HG02938 (cell line): ENCODE measurements around the gene ZMIZ1.

Experiments used
- ATAC-seq: cut with Tn5 transposase; IDR thresholded peaks from one replicate; pipeline ENCODE4 v1.9.1; 2021; ENCODE audit warnings: mild to moderate bottlenecking, moderate library complexity; ENCODE audit not compliant: unreplicated experiment

The ZMIZ1 gene

GRCh38 chr10:79148452-79149344 lies 79.9 kb downstream of the ZMIZ1 start:
- ATAC-seq, result no peak

DNA sequence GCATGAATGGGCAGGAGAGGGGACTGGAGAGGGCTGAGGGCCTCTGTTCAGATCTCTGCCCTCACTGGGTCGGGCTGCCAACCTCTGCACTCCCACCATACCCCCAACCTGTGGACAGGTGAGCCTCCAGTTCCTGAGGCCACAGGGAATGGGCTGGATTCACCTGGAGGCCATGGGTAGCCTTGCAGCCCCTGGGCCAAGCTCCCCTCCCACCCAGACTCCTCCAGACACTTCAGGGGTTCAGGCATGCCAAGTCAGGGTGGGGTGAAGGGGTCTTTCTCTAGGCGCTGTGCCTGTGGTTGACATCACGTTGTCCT lies 80.5 kb downstream of the ZMIZ1 start:
- ATAC-seq, result no peak

GRCh38 chr10:79149662-79150443 lies 81.1 kb downstream of the ZMIZ1 start:
- peak; percentile 80 for ATAC-seq

DNA sequence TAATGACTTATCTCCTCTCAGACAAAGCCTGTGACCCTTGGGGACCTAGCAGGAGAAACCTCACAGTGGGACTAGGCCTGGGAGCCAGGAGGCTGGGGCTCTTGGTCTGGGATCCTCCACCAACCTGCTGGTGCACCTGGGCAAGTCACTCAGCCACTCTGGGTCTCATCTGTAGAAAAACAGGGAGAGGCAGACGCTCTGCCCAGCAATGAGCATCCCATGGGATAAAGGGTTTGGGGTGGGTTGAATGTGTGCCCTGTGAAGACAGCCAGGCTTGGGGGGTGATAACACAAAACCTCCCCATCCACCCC lies 81.6 kb downstream of the ZMIZ1 start:
- ATAC-seq, result no peak

DNA sequence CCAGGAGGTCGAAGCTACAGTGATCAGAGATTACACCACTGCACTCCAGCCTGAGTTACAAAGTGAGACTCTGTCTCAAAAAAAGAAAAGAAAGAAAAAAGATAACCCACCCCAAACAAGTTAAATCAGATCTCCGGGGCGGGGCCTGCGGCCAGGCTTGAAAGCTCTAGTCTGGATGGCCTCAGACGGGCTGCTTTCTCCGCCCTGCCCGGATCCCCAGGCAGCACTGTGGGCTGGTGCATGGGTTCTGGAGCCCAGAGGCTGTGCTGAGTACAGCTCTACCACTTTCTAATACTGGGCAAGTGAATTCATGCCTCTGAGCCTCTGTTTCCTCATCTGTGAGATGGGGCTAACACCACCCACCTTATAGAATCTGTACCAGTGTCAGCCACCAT lies 83.7 kb downstream of the ZMIZ1 start:
- no peak for ATAC-seq

GRCh38 chr10:79153745-79154144 lies 85.0 kb downstream of the ZMIZ1 start:
- no peak for ATAC-seq

- no peak for ATAC-seq
Measured at GRCh38 chr10:79155301-79156081, 86.7 kb downstream of the ZMIZ1 start.

GRCh38 chr10:79156334-79157274 lies 87.8 kb downstream of the ZMIZ1 start:
- ATAC-seq, result no peak

DNA sequence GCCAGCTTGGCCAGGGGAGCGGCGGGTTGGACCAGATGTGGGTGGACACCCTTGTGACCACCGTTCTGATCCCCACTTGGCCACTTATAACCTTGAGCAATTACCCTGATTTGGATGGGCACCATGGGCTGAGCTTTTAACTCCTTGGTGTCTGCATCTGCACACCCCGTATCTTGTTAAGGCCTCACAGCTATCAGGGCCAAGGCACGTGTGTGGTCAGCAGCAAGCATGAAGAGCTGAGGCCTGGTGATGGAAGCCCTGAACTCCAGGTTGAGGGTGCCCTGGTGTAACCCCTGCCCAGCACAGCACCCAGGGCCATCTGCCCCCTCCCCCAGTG lies 89.2 kb downstream of the ZMIZ1 start:
- no peak for ATAC-seq

DNA sequence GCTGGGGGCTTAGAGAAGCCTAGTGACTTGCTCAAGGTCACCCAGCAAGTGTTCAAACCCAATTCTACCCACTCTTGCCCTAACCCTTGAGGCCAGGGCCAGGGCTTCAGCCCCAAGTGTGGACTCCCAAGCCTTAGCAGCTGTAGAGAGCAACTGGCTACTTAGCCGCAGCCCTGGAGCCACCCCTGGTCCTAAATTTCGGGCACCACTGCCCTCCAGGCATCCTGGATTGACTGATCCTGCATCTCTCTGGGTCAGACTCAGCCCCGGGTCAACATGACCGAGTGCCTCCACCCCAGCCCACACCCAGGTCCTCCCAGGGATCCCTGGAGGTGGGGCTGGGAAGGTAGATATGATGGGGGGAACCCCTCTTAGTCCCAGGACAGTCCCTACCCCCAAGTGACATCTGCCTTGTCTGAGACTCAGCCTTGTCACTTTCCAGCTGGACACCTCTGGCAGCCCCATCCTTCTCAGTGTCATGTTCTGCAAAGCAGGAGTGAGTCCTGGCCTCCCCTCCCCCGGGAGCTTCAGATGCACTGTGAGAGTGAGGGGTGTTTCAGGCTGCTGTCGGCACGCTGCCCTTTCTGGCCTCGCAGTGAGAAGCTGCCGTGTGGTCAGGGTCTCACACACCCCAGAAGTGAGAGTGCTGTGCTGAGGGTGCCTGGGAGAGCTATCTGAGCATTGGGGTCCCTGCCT lies 89.8 kb downstream of the ZMIZ1 start:
- no peak for ATAC-seq

DNA sequence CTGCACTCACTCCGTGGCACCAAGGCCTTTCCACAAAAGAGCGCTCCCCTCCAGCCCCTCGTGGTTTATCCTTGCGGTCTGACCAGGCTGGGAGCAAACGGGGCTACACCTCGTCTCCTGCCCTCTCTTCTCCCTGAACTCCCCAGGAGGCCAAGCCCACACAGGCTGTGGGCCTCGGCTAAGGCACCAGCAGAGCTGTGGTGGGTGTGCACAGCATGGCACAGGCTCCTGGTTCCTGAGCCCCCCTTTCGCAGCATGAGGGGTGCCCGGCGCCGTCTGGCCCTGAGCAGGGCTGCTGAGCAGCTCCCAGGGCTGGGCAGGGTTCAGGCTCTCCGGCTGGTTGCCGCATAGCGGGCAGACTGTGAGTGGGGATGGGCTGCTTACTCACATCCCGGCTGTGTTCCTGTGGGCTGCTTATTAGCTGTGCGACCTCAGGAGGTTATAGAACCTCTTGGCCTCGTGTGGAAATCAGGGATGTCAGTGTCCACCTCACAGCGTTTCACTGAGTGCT lies 90.4 kb downstream of the ZMIZ1 start:
- ATAC-seq, result no peak

GRCh38 chr10:79159785-79160184 lies 91.0 kb downstream of the ZMIZ1 start:
- ATAC-seq, result no peak

DNA sequence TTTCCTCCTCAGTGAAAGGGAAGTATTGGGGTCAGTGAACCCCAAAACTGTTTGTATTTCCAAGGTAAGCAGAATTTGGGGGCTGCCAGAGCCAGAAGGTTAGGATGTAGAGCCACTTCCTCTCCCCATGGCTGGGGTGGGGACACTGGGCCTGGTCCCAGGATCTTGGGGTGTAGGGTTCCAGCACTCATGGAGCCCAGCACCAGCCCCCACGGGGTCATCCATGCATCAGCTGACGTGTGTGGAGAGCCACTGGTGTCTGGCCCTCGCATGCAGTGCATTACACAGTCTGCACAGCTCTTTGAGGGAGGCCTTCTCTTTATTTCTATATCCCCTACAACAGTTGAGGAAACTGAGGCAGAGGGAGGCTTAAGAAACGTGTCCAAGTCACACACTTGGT lies 91.4 kb downstream of the ZMIZ1 start:
- ATAC-seq, result no peak

GRCh38 chr10:79161557-79161956 lies 92.8 kb downstream of the ZMIZ1 start:
- no peak for ATAC-seq

- ATAC-seq, result no peak
Measured at GRCh38 chr10:79162022-79162421, 93.3 kb downstream of the ZMIZ1 start.

- ATAC-seq, result no peak
Measured at GRCh38 chr10:79162861-79163665, 94.3 kb downstream of the ZMIZ1 start.

DNA sequence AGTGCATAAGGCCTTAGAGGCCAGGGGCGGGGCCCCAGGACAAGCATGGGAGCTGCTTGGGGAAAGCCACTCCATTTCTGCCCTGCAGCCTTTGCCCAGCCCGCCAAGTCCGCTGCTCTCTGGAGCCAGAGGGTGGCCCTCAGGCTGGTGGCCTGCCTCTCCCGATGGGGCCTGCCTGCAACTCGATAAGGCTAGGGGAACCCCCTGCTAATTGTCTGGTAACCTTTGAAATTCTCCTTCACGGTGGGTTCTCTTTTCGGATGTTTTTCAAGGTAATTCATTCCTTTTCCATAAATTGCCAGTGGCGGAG lies 94.9 kb downstream of the ZMIZ1 start:
- ATAC-seq, result no peak

DNA sequence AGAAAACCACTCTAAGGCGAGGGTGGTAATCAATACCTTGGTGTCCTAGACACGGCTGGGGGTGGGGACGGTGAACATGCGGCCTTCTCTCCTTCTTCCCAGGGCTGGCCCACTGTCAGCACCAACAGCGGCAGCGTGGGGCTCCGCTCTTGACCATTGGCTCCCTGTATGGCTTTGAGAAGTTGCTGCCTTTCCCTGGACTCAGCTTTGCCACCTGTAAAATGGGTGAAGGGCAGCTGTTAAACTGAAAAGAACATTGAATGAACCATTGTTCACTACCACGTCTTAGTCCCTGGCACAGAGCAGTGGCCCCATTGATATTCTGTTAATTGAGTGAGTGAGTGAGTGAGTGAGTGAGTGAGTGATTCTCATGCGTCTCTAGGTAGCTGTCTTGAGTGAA lies 95.3 kb downstream of the ZMIZ1 start:
- ATAC-seq, result no peak

DNA sequence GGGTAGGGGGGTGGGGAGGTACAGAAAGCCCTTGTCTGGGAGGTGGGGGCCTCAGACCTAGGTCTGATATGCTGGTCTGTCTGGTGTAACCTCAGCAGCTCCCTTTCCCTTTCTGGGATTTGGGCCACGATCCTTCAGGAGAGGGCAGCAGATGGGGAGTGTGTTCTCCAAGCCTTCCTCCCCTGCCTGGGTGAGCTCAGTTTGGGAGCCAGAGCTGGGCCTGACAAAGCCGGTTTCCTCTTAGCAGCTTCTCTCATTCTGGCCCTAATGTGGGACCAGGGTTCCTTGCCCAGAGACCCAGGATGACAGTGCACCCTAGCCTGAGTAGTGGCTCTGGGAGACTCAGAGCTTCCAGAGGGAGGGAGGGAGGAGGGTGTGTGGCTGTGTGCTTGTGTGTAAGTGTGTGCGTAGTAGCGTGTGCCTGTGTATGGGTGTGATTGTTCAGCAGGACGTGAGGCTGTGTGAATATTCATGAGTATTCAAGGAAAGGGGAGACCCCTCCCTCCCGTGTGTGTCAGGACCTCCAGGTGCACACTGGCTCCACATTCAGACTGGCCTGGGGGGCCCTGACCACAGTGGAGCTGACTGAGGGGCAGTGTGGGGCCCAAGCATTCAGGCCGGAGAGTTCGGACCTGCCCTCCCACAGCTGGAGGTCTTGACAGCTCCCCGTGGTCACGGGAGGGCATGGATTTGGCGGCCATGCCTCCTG lies 96.5 kb downstream of the ZMIZ1 start:
- no peak for ATAC-seq
